Measurements from ENCODE around the gene OXNAD1.
A peak's percentile ranks its signal among the peaks of the same experiment; 100 is the strongest.

OXNAD1 gene

DNA sequence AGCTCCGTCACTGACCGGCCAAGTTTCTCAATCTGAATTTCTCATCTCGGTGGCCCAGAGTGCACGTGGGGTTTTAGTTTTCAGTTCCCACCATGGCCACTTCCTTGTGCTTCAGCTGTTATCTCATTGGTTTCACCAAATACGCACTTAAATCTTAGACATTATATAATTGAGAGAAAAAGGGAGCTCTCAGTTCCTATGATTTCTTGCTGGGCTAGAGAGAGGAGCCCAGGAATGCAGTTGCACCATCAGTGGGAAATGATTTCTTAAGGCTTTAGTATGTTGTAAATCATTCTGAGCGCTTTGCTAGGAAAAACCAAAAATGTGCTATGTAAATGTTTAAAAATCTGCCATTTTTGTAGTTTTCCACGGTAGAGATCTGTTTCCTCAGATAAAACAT, 53.2 kb downstream of the OXNAD1 start:
- Histone ChIP-seq H3F3A (ENCODE audit: insufficient read depth, low read length) (no peaks in the 10 kb centered on the region), H4K20me1 (ENCODE audit: insufficient read depth, low read length) (no peaks in the 10 kb centered on the region), H3K27ac (ENCODE audit: low read length) (no peak overlapping the region), H3K4me3 (ENCODE audit: low read length) (no peak overlapping the region), H2AFZ (ENCODE audit: low read length) (no peak overlapping the region), H3K9me3 (replicated peaks; ENCODE audit: insufficient read depth, low read length) (no peaks in the 10 kb centered on the region), H3K9ac (ENCODE audit: low read length) (no peak overlapping the region), H3K4me2 (ENCODE audit: low read depth, low read length) (no peak overlapping the region), H3K9me2 (replicated peaks; ENCODE audit: insufficient read depth, low read length) (no peaks in the 10 kb centered on the region), H3K36me3 (replicated peaks; ENCODE audit: insufficient read depth, low read length) (no peaks in the 10 kb centered on the region), H3K4me1 (ENCODE audit: low read length) (no peaks in the 10 kb centered on the region), H3K79me2 (ENCODE audit: low read length) (no peaks in the 10 kb centered on the region), H3K27me3 (replicated peaks; ENCODE audit: insufficient read depth, low read length) (no peaks in the 10 kb centered on the region)
- TF ChIP-seq CTCF (IDR thresholded peaks at IDR 0.05; ENCODE audit: low read length) (no peak), EZH2phosphoT487 (IDR thresholded peaks at IDR 0.05; ENCODE audit: low read length) (no peak), EZH2 (optimal IDR thresholded peaks at IDR 0.05; ENCODE audit: low read depth, low read length) (no peak)
- no peak for DNase-seq

DNA sequence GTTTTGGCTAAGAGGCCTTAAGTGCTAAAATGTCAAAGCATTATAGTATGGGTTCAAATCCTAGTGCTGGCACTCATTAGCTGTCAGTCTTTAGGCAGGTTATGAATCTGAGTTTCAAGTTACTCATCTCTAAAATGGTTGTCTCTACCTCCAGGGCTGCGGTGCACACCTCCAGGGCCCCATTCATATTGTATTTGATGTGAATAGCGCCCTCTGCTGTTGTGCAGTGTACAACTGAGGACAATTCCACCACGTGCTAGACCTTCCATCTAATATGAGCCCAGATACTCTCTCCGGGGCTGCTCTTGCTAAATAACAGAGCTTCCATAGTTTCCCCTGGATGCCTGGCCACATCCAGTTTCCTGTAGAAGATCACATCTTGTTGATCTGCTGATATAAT, 54.3 kb downstream of the OXNAD1 start:
- peak; percentile 12 for DNase-seq
- Histone ChIP-seq H3K4me3 (ENCODE audit: low read length) (no peak overlapping the region), H3K4me2 (ENCODE audit: low read depth, low read length) (no peak overlapping the region), H3K9ac (ENCODE audit: low read length) (no peak overlapping the region), H3K27me3 (replicated peaks; ENCODE audit: insufficient read depth, low read length) (no peaks in the 10 kb centered on the region), H3K9me3 (replicated peaks; ENCODE audit: insufficient read depth, low read length) (no peaks in the 10 kb centered on the region), H3F3A (ENCODE audit: insufficient read depth, low read length) (no peaks in the 10 kb centered on the region), H3K9me2 (replicated peaks; ENCODE audit: insufficient read depth, low read length) (no peaks in the 10 kb centered on the region), H3K4me1 (ENCODE audit: low read length) (no peaks in the 10 kb centered on the region), H3K36me3 (replicated peaks; ENCODE audit: insufficient read depth, low read length) (no peaks in the 10 kb centered on the region), H2AFZ (ENCODE audit: low read length) (no peak overlapping the region), H3K79me2 (ENCODE audit: low read length) (no peaks in the 10 kb centered on the region), H4K20me1 (ENCODE audit: insufficient read depth, low read length) (no peaks in the 10 kb centered on the region), H3K27ac (ENCODE audit: low read length) (no peak overlapping the region)
- TF ChIP-seq EZH2phosphoT487 (IDR thresholded peaks at IDR 0.05; ENCODE audit: low read length) (no peak), CTCF (IDR thresholded peaks at IDR 0.05; ENCODE audit: low read length) (peak; percentile 53)

GRCh38 chr3:16319723-16320122, 54.7 kb downstream of the OXNAD1 start:
- Histone ChIP-seq H3F3A (ENCODE audit: insufficient read depth, low read length) (no peaks in the 10 kb centered on the region), H3K4me1 (ENCODE audit: low read length) (no peaks in the 10 kb centered on the region), H3K79me2 (ENCODE audit: low read length) (no peaks in the 10 kb centered on the region), H3K27me3 (replicated peaks; ENCODE audit: insufficient read depth, low read length) (no peaks in the 10 kb centered on the region), H3K36me3 (replicated peaks; ENCODE audit: insufficient read depth, low read length) (no peaks in the 10 kb centered on the region), H3K4me3 (ENCODE audit: low read length) (no peak overlapping the region), H3K27ac (ENCODE audit: low read length) (no peak overlapping the region), H3K9me3 (replicated peaks; ENCODE audit: insufficient read depth, low read length) (no peaks in the 10 kb centered on the region), H2AFZ (ENCODE audit: low read length) (no peak overlapping the region), H3K9ac (ENCODE audit: low read length) (no peak overlapping the region), H3K9me2 (replicated peaks; ENCODE audit: insufficient read depth, low read length) (no peaks in the 10 kb centered on the region), H4K20me1 (ENCODE audit: insufficient read depth, low read length) (no peaks in the 10 kb centered on the region), H3K4me2 (ENCODE audit: low read depth, low read length) (no peak overlapping the region)
- DNase-seq = no peak
- no peak for TF ChIP-seq EZH2 (optimal IDR thresholded peaks at IDR 0.05; ENCODE audit: low read depth, low read length)
- no peak for TF ChIP-seq CTCF (IDR thresholded peaks at IDR 0.05; ENCODE audit: low read length)
- TF ChIP-seq EZH2phosphoT487 (IDR thresholded peaks at IDR 0.05; ENCODE audit: low read length) = no peak

All from MM.1S (cell line).